Testis (tissue), 2 donors: ENCODE measurements around the gene PRKAR2B.

Source experiments
- POLR2A ChIP-seq: fragments of 450-650 bp; IDR thresholded peaks from one replicate; pipeline ENCODE4 v1.6.1; 2017; ENCODE audit warnings: antibody characterized with exemption, mild to moderate bottlenecking, moderate library complexity
- TF ChIP-seq, protein P1 (sequence below), 3 experiments: fragments of 450-650 bp in 2 of 3; fragments of 200-600 bp in 1 of 3; sonication (generic) in 1 of 3; IDR thresholded peaks; one replicate each; pipeline ENCODE4 v1.5.1; 2016 to 2019; ENCODE audit warnings: antibody characterized with exemption in 3 of 3, mild to moderate bottlenecking in 2 of 3, moderate library complexity in 1 of 3

- TF ChIP-seq, protein P1, sequence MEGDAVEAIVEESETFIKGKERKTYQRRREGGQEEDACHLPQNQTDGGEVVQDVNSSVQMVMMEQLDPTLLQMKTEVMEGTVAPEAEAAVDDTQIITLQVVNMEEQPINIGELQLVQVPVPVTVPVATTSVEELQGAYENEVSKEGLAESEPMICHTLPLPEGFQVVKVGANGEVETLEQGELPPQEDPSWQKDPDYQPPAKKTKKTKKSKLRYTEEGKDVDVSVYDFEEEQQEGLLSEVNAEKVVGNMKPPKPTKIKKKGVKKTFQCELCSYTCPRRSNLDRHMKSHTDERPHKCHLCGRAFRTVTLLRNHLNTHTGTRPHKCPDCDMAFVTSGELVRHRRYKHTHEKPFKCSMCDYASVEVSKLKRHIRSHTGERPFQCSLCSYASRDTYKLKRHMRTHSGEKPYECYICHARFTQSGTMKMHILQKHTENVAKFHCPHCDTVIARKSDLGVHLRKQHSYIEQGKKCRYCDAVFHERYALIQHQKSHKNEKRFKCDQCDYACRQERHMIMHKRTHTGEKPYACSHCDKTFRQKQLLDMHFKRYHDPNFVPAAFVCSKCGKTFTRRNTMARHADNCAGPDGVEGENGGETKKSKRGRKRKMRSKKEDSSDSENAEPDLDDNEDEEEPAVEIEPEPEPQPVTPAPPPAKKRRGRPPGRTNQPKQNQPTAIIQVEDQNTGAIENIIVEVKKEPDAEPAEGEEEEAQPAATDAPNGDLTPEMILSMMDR (IDR thresholded peaks at IDR 0.05) = no peak
- no peak for TF ChIP-seq POLR2A
Measured at GRCh38 chr7:107128748-107129147, 84.2 kb downstream of the PRKAR2B start.
